ENCODE data around the gene CGA.

CGA gene

GRCh38 chr6:87088076-87088475 lies 6.8 kb downstream of the CGA start:
- DNase-seq (ENCODE audit: low spot score), result no peak

- DNase-seq (ENCODE audit: low spot score), result no peak
Measured at GRCh38 chr6:87082160-87082721, 12.7 kb downstream of the CGA start.

DNA sequence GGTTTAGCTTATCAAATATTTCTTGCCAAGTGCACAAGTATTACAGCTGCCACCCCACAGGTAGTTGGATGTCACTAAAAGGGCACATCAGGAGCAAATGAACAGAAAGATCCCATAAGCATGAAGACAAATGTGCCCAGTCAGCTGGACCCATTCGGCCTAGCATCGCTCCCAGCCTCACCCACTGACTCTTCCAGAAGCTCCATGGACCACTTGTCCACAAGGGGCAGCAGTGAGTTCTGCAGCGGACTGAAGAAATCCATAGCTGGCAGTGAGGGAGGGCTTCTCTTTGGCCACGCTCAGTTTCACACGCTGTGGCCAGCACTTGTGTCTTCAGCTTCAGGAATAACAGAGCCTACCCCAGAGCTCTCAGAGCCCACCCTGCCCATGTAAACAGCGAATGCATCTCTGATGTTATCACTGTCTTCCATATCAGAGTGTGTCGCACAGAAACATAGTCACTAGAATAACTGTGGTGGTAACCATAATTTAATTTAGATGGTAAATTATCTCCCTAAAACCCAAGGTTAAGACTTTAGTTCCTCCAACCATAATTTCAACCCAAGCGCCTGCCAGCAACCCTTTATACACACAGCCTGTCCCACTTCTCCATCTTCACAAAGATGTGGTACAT lies 15.8 kb downstream of the CGA start:
- peak; percentile 52 for DNase-seq (ENCODE audit: low spot score)

DNA sequence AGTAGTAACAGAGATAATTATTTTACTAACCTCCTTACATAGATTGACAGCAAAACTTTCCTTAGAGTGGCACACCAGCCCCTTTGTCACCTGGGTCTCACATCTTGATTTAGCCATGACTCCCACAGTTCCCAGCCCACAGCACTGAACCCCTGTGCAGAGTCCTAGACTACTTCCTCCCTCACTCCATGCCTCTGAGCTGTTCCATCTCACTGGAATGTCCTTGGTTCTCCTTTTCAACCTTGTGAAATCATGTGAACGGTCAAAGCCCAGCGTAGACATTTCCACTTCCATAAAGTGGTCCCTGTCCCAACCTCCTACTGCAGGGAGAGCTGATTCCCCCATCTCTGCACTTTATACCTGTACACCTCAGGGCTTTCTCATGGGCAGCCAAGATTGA lies 19.7 kb downstream of the CGA start:
- no peak for DNase-seq (ENCODE audit: low spot score)

GRCh38 chr6:87074101-87074621 lies 20.7 kb downstream of the CGA start:
- no peak for DNase-seq (ENCODE audit: low spot score)

- DNase-seq (ENCODE audit: low spot score), result no peak
Measured at GRCh38 chr6:87071683-87072082, 23.2 kb downstream of the CGA start.

DNA sequence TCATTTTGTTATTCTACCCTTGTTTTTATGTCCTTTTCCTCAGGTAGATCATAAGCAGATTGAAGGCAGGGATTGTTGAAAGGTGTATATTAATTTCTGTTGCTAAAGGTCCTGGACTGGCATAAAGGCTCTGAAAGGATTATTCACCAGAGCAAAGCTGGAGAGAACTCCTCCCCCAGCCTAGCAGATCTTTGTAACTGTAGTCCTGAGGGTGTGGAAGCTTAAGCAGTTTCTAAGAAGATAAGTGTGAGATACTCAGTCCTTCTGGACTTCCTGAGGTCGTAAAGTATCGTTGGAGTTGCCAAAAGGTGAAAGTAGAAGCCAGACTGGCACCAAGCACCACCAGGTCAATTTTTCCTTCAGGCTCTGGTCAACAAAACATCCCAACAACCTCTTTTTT lies 24.2 kb downstream of the CGA start:
- no peak for DNase-seq (ENCODE audit: low spot score)

DNA sequence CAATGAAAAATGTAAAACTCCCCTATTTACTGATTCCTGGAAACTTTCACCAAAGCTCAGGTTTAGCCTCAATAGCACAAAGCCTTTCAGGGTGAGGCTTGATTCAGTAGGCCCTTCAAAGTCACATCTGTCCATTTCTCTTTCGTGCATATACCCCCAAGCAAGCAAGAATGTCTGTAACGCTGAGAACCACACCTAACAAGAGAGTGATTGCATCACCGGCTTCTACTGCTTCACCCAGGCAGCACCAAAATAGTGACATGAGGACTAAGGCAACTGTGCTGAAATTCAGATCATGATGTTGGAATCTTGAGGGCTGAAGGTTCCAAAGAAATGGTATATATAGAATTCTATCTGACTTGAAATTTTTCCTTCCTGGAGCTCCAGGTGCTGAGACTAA lies 26.1 kb downstream of the CGA start:
- DNase-seq (ENCODE audit: low spot score), result no peak

- DNase-seq (ENCODE audit: low spot score), result peak; percentile 29
Measured at GRCh38 chr6:87066449-87067333, 28.2 kb downstream of the CGA start.

- no peak for DNase-seq (ENCODE audit: low spot score)
Measured at GRCh38 chr6:87065117-87065516, 29.8 kb downstream of the CGA start.

GRCh38 chr6:87059943-87060342 lies 35.0 kb downstream of the CGA start:
- no peak for DNase-seq (ENCODE audit: low spot score)

- no peak for DNase-seq (ENCODE audit: low spot score)
Measured at GRCh38 chr6:87054143-87054833, 40.6 kb downstream of the CGA start.

- no peak for DNase-seq (ENCODE audit: low spot score)
Measured at GRCh38 chr6:87053312-87053711, 41.6 kb downstream of the CGA start.

DNA sequence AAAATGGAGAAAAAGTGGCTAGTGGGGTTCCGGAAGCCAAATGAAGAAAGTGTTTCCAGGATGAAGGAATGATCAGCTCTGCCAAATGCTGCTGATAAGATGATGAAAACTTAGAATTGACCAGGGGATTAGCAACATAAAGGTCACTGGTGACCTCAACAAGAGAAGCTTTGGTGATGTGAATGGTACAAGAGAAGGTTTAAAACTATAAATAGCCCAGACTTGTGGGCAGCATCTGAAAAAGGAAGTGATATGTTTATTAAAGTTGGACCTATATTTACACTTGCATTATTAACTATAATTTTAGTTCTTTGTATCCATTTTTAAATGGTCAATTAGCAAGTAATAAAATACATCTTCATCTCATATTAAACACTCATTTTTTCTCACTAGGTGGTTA lies 45.1 kb downstream of the CGA start:
- no peak for DNase-seq (ENCODE audit: low spot score)

GRCh38 chr6:87045521-87046075 lies 49.3 kb downstream of the CGA start:
- no peak for DNase-seq (ENCODE audit: low spot score)

DNA sequence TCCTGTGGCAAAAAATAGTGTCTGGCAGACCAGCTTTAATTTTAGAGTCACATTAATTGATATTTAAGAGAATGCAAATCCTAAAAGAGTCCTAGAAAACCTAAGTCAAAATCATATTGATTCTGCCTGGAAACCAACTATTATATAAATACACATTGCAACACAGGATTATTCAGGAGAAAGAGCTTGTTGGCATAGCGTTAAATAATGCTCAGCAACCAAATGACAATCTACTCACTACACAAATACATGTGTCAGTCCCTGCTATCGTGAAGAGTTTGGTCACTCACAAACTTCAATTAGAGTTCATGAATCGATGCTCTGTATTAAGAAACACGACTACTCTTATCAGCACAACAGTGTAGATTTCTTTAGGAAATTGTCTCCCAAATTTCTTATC lies 54.2 kb downstream of the CGA start:
- DNase-seq (ENCODE audit: low spot score), result no peak

Measured in CD4-positive, alpha-beta T cell treated with Interleukin-2 at 100 ng/mL for 4 hours (primary cell).